Measurements from ENCODE around the gene CCDC51.

Gene CCDC51

DNA sequence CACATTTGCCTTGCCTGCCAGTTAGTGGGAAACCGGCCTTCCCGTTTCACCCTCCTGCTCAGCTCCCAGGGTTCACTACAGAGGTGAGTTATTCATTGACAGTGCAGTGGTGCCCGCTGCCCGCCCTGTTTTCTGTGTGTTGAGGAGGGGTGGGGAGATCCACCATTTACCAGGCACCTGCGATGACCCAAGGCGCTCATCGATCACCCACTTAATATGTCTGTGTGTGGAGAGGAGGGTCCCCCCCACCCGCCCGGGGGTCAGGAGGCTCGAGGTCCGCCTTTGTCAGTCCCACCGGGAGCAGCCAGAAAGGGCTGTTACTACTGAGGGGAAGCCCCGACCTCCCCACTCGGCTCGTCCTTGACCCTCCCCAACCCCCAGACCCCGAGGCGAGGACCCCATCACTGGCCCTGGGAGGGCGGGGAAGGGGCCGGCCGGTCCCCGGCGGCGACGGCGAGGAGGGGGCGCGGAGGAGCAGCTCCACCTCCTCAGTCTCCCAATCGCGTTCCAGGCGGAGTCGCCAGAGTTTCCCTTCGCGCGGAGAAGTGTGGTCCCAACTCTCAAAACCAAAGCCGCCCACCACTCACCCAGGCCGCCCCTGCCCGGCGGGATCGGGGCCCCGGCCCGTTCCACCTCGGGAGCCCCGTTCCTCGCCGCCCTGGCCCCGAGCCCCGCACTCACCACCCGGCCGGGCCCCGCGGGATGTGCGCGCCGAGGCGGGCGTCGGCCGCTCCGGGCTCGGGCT is 11.2 kb downstream of the CCDC51 start:
- TF ChIP-seq, protein P1, sequence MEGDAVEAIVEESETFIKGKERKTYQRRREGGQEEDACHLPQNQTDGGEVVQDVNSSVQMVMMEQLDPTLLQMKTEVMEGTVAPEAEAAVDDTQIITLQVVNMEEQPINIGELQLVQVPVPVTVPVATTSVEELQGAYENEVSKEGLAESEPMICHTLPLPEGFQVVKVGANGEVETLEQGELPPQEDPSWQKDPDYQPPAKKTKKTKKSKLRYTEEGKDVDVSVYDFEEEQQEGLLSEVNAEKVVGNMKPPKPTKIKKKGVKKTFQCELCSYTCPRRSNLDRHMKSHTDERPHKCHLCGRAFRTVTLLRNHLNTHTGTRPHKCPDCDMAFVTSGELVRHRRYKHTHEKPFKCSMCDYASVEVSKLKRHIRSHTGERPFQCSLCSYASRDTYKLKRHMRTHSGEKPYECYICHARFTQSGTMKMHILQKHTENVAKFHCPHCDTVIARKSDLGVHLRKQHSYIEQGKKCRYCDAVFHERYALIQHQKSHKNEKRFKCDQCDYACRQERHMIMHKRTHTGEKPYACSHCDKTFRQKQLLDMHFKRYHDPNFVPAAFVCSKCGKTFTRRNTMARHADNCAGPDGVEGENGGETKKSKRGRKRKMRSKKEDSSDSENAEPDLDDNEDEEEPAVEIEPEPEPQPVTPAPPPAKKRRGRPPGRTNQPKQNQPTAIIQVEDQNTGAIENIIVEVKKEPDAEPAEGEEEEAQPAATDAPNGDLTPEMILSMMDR (IDR thresholded peaks at IDR 0.05; ENCODE audit: low read depth, low read length), result no peak
- TF ChIP-seq EZH2phosphoT487 (IDR thresholded peaks at IDR 0.05; ENCODE audit: low read depth), result no peak
- Histone ChIP-seq H3K4me2 (ENCODE audit: low read length) (peak overlapping the region; percentile 78), H2AFZ (ENCODE audit: low read depth, low read length) (peak overlapping the region; percentile 39; the same call in 1 of the 2 replicates), H3K4me1 (ENCODE audit: low read length) (peaks cover 29% of the 10 kb centered on the region; the same call in 1 of the 2 replicates), H4K20me1 (ENCODE audit: insufficient read depth, low read length) (peaks cover 4% of the 10 kb centered on the region; the same call in 1 of the 2 replicates), H3K36me3 (replicated peaks; ENCODE audit: low read depth, low read length) (peaks cover 19% of the 10 kb centered on the region), H3K9ac (ENCODE audit: low read length) (peak overlapping the region; percentile 75), H3K27me3 (ENCODE audit: low read depth, low read length) (no peaks in the 10 kb centered on the region), H3K79me2 (ENCODE audit: low read length) (peaks cover 26% of the 10 kb centered on the region), H3K9me3 (ENCODE audit: insufficient read depth, low read length) (no peaks in the 10 kb centered on the region), H3K27ac (ENCODE audit: low read length) (0 out of 2 replicates have a peak overlapping the region, but pooled peaks have one; percentile 5), H3K4me3 (ENCODE audit: low read length) (peak overlapping the region; percentile 85)

DNA sequence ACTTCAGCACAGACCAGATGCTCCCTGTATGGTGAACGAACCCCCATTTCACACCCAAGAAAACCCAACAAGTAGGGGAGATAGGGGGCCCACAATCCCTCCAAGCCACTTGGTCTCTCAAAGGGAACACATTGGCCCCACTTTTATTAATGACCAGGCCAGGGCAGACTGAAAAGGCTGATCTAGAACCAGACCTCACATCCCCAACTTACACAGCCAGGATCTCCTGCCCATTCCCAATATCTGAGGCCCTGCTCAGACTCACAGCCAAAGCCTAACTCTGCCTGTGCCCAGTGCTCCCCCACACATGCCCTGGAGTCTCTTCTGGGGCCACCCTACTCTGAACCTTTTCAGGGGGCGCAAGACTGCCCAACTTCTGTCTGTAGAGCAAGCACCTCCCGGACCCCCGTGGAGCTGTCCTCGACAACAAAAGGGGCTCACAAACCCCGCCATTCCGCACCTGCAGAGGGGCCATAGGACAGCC is 11.8 kb downstream of the CCDC51 start:
- Histone ChIP-seq H2AFZ (ENCODE audit: low read depth, low read length) (no peak overlapping the region), H3K9ac (ENCODE audit: low read length) (peak overlapping the region; percentile 75), H3K9me3 (ENCODE audit: insufficient read depth, low read length) (no peaks in the 10 kb centered on the region), H3K4me2 (ENCODE audit: low read length) (peak overlapping the region; percentile 78), H4K20me1 (ENCODE audit: insufficient read depth, low read length) (peaks cover 4% of the 10 kb centered on the region; the same call in 1 of the 2 replicates), H3K79me2 (ENCODE audit: low read length) (peaks cover 26% of the 10 kb centered on the region), H3K27me3 (ENCODE audit: low read depth, low read length) (no peaks in the 10 kb centered on the region), H3K4me3 (ENCODE audit: low read length) (peak overlapping the region; percentile 85), H3K4me1 (ENCODE audit: low read length) (peaks cover 30% of the 10 kb centered on the region; the same call in 1 of the 2 replicates), H3K36me3 (replicated peaks; ENCODE audit: low read depth, low read length) (peaks cover 16% of the 10 kb centered on the region), H3K27ac (ENCODE audit: low read length) (no peak overlapping the region)
- no peak for TF ChIP-seq EZH2phosphoT487 (IDR thresholded peaks at IDR 0.05; ENCODE audit: low read depth)
- TF ChIP-seq, protein P1 (IDR thresholded peaks at IDR 0.05; ENCODE audit: low read depth, low read length), result no peak

DNA sequence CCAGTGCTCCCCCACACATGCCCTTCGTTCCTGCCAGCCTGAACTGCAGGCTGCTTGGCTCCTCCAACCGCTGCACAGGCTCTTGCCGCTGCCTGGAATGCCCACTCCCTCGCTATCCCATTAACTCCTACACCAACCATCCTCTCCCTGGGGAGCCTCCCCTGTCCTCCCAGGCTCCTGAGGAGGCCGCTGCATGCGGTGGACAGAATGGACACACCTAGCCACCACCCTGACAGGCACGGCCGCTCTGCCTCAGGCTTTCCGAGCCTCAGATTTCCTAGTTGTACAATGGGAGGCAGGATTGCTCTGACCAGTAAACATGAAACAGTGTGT is 12.3 kb downstream of the CCDC51 start:
- peaks cover 4% of the 10 kb centered on the region; the same call in 1 of the 2 replicates for H4K20me1 ChIP-seq (ENCODE audit: insufficient read depth, low read length)
- H3K9me3 ChIP-seq (ENCODE audit: insufficient read depth, low read length), result no peaks in the 10 kb centered on the region
- H3K4me3 ChIP-seq (ENCODE audit: low read length), result no peak overlapping the region
- peaks cover 31% of the 10 kb centered on the region; the same call in 1 of the 2 replicates for H3K4me1 ChIP-seq (ENCODE audit: low read length)
- H2AFZ ChIP-seq (ENCODE audit: low read depth, low read length), result no peak overlapping the region
- no peak for TF ChIP-seq EZH2phosphoT487 (IDR thresholded peaks at IDR 0.05; ENCODE audit: low read depth)
- TF ChIP-seq, protein P1 (IDR thresholded peaks at IDR 0.05; ENCODE audit: low read depth, low read length), result no peak
- H3K9ac ChIP-seq (ENCODE audit: low read length), result no peak overlapping the region
- no peak overlapping the region for H3K27ac ChIP-seq (ENCODE audit: low read length)
- peak overlapping the region; percentile 78 for H3K4me2 ChIP-seq (ENCODE audit: low read length)
- H3K36me3 ChIP-seq (replicated peaks; ENCODE audit: low read depth, low read length), result peaks cover 13% of the 10 kb centered on the region
- H3K79me2 ChIP-seq (ENCODE audit: low read length), result peaks cover 26% of the 10 kb centered on the region
- no peaks in the 10 kb centered on the region for H3K27me3 ChIP-seq (ENCODE audit: low read depth, low read length)

DNA sequence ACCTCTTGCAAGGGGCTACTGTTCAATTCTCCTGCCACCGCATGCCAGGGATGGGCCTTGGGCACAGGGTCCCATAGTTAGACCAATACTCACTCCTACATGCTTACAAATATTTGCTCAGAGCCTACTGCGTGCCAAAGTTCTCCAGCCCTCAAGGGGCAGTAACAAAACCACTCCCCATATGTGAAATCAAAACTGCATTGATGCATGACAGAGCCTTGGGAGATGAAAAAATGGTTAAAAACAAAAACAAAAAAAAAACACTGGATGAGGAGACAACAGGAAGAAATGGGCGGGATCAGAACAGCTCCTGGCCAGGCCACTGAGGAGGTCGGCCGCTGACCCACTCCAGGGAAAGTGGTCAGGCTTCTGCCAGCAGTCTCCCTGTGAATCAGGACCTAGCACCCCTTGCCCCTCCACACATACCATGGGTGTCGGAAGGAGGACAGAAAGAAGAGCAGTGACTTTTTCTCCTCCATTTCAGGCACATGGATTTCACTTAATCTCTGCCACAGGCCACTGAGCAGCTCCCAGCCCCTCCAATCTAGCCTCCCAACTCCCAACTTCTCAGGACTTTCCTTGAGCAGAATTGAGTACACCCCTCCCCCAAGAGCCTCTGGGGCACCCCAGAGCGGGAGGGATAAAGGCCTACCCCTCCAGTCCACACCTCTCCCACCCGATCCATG is 12.8 kb downstream of the CCDC51 start:
- Histone ChIP-seq H3K4me3 (ENCODE audit: low read length) (no peak overlapping the region), H3K9me3 (ENCODE audit: insufficient read depth, low read length) (no peaks in the 10 kb centered on the region), H3K79me2 (ENCODE audit: low read length) (peaks cover 26% of the 10 kb centered on the region), H2AFZ (ENCODE audit: low read depth, low read length) (no peak overlapping the region), H3K27me3 (ENCODE audit: low read depth, low read length) (no peaks in the 10 kb centered on the region), H3K4me1 (ENCODE audit: low read length) (peaks cover 26% of the 10 kb centered on the region; the same call in 1 of the 2 replicates), H3K9ac (ENCODE audit: low read length) (no peak overlapping the region), H4K20me1 (ENCODE audit: insufficient read depth, low read length) (peaks cover 4% of the 10 kb centered on the region; the same call in 1 of the 2 replicates), H3K27ac (ENCODE audit: low read length) (no peak overlapping the region), H3K36me3 (replicated peaks; ENCODE audit: low read depth, low read length) (peaks cover 8% of the 10 kb centered on the region), H3K4me2 (ENCODE audit: low read length) (no peak overlapping the region)
- no peak for TF ChIP-seq EZH2phosphoT487 (IDR thresholded peaks at IDR 0.05; ENCODE audit: low read depth)
- TF ChIP-seq, protein P1 (IDR thresholded peaks at IDR 0.05; ENCODE audit: low read depth, low read length), result no peak
